HG03175 (cell line): ENCODE measurements around the gene FCHO1.

Experiments
- ATAC-seq: cut with Tn5 transposase; IDR thresholded peaks from one replicate; pipeline ENCODE4 v1.9.1; 2021; ENCODE audit warnings: mild to moderate bottlenecking, moderate library complexity; ENCODE audit not compliant: unreplicated experiment

Gene FCHO1

GRCh38 chr19:17727843-17728242 is 23.4 kb upstream of the FCHO1 start:
- ATAC-seq: no peak

GRCh38 chr19:17733127-17733526 is 18.1 kb upstream of the FCHO1 start:
- ATAC-seq: no peak

- no peak for ATAC-seq
Measured at GRCh38 chr19:17734146-17734545, 17.1 kb upstream of the FCHO1 start.

GRCh38 chr19:17735410-17735809 is 15.9 kb upstream of the FCHO1 start:
- no peak for ATAC-seq

GRCh38 chr19:17737690-17738153 is 13.6 kb upstream of the FCHO1 start:
- no peak for ATAC-seq

- no peak for ATAC-seq
Measured at GRCh38 chr19:17739121-17739875, 12.0 kb upstream of the FCHO1 start.

GRCh38 chr19:17741456-17741855 is 9.8 kb upstream of the FCHO1 start:
- no peak for ATAC-seq

GRCh38 chr19:17743874-17744580 is 7.2 kb upstream of the FCHO1 start:
- ATAC-seq: no peak

- peak; percentile 75 for ATAC-seq
Measured at GRCh38 chr19:17747205-17748098, 3.8 kb upstream of the FCHO1 start.

GRCh38 chr19:17748884-17749638 is 2.2 kb upstream of the FCHO1 start:
- ATAC-seq: no peak

- ATAC-seq: no peak
Measured at GRCh38 chr19:17749912-17750317, 1.4 kb upstream of the FCHO1 start.

- ATAC-seq: no peak
Measured at GRCh38 chr19:17751912-17752273, 616 bp downstream of the FCHO1 start.

- ATAC-seq: no peak
Measured at GRCh38 chr19:17752865-17753639, 1.8 kb downstream of the FCHO1 start.

GRCh38 chr19:17753976-17754375 is 2.7 kb downstream of the FCHO1 start:
- ATAC-seq: no peak

- peak; percentile 50 for ATAC-seq
Measured at GRCh38 chr19:17754634-17755442, 3.6 kb downstream of the FCHO1 start.

GRCh38 chr19:17755443-17755890 is 4.2 kb downstream of the FCHO1 start:
- no peak for ATAC-seq

- ATAC-seq: no peak
Measured at GRCh38 chr19:17755977-17756670, 4.8 kb downstream of the FCHO1 start.

- ATAC-seq: no peak
Measured at GRCh38 chr19:17757125-17757524, 5.8 kb downstream of the FCHO1 start.
